HCT116 (cell line): ENCODE data around the gene IST1. TPM values are rescaled to one million over a fixed set of nuclear protein-coding genes. Genes with fewer than 3 reads are reported as not detected.
"Not testable (repeated sequence)": the region's sequence is repeated elsewhere in the genome, so short reads cannot be mapped to it uniquely, and the experiment has no call there.

Experiments used
- ATAC-seq: fragments of 200-7000 bp; cut with Tn5 transposase; 2 replicates; pipeline ENCODE4 v1.9.1; 2020; ENCODE audit warnings: mild to moderate bottlenecking, moderate library complexity
- BruUV-seq: library from RNA; stranded (reverse); fragments of 400-500 nt; replicated peaks from 2 replicates; lab custom pipeline; 2021; lab: Mats Ljungman, UMichigan
- CTCF ChIA-PET: fragments of 300-600 bp; sonication (Branson Sonifier 250); formaldehyde crosslinking; loops from one replicate; lab custom pipeline; 2021; ENCODE audit warnings: antibody characterized with exemption; lab: Charles Lee
- POLR2A ChIA-PET: fragments of 300-600, 350-600 bp; sonication (Branson Sonifier 250); formaldehyde crosslinking; loops from one replicate; lab custom pipeline; 2021; ENCODE audit warnings: antibody characterized with exemption; lab: Charles Lee
- RAD21 ChIA-PET, 2 experiments: fragments of 300-600 bp; sonication (Branson Sonifier 250); formaldehyde crosslinking; loops; one replicate each; lab custom pipeline; 2023; ENCODE audit warnings: low total read pairs in 2 of 2; ENCODE audit not compliant: uncharacterized antibody in 2 of 2, unreplicated experiment in 2 of 2, low non-redundant PET in 1 of 2; lab: Charles Lee
- DNase-seq: peaks from one replicate; pipeline ENCODE4 v3.0.0-alpha.2; 2010; ENCODE audit warnings: low read depth, low spot score
- H2AFZ ChIP-seq: fragments of 200-600 bp; shearing (Covaris generic), sonication (generic); 2 replicates; pipeline ENCODE4 v1.6.1; 2017; ENCODE audit warnings: low read depth, mixed run types, mixed read lengths, antibody characterized with exemption, low read length; ENCODE audit not compliant: poor library complexity, severe bottlenecking
- H3K27ac ChIP-seq: 2 replicates; pipeline ENCODE4 v1.5.1; 2012; ENCODE audit warnings: low read depth, low read length
- H3K27me3 ChIP-seq: fragments of 200-600 bp; sonication (generic); 2 replicates; pipeline ENCODE4 v1.6.1; 2016; ENCODE audit warnings: mixed run types, low read length, mixed read lengths; ENCODE audit not compliant: insufficient read depth
- H3K36me3 ChIP-seq, 2 experiments: fragments of 200-500 bp in 1 of 2; fragments of 200-600 bp in 1 of 2; sonication (Bioruptor generic) in 1 of 2; sonication (generic) in 1 of 2; 2 replicates each; pipeline versions ENCODE4 v1.5.1 to v1.6.1; 2014 to 2016; ENCODE audit warnings: low read length in 2 of 2, inconsistent platforms in 1 of 2, mixed read lengths in 1 of 2, mixed run types in 1 of 2; ENCODE audit not compliant: insufficient read depth in 2 of 2, control insufficient read depth in 1 of 2
- H3K4me1 ChIP-seq, 2 experiments: fragments of 200-600 bp in 1 of 2; sonication (generic) in 1 of 2; 2 replicates each; pipeline versions ENCODE4 v1.5.1 to v1.6.1; 2012 to 2017; ENCODE audit warnings: low read length in 2 of 2, inconsistent platforms in 1 of 2, mild to moderate bottlenecking in 1 of 2, mixed read lengths in 1 of 2, mixed run types in 1 of 2, moderate library complexity in 1 of 2; ENCODE audit not compliant: insufficient read depth in 2 of 2, control insufficient read depth in 1 of 2
- H3K4me2 ChIP-seq: fragments of 200-600 bp; sonication (generic); 2 replicates; pipeline ENCODE4 v1.6.1; 2017; ENCODE audit warnings: mixed run types, low read length, mixed read lengths
- H3K4me3 ChIP-seq, 2 experiments: fragments of 200-600 bp in 1 of 2; sonication (generic) in 1 of 2; replicated peaks in 1 of 2; 2 replicates each; pipeline ENCODE4 v1.5.1; 2011 to 2016; ENCODE audit warnings: low read length in 2 of 2, control low read depth in 1 of 2, low read depth in 1 of 2, mild to moderate bottlenecking in 1 of 2, mixed read lengths in 1 of 2, mixed run types in 1 of 2
- H3K79me2 ChIP-seq: fragments of 200-600 bp; sonication (generic); 2 replicates; pipeline ENCODE4 v1.6.1; 2017; ENCODE audit warnings: mild to moderate bottlenecking, mixed run types, low read length, moderate library complexity, mixed read lengths; ENCODE audit not compliant: insufficient read depth
- H3K9ac ChIP-seq: fragments of 200-600 bp; sonication (generic); 2 replicates; pipeline ENCODE4 v1.6.1; 2016; ENCODE audit warnings: low read length, mixed read lengths
- H3K9me2 ChIP-seq: fragments of 200-600 bp; sonication (generic), shearing (Covaris generic); 2 replicates; pipeline ENCODE4 v1.6.1; 2017; ENCODE audit warnings: mixed run types, mild to moderate bottlenecking, moderate library complexity; ENCODE audit not compliant: insufficient read depth
- H3K9me3 ChIP-seq, 2 experiments: fragments of 200-500 bp in 1 of 2; fragments of 200-600 bp in 1 of 2; sonication (Bioruptor generic) in 1 of 2; sonication (generic) in 1 of 2; 2 replicates each; pipeline ENCODE4 v1.6.1; 2014 to 2017; ENCODE audit warnings: low read length in 2 of 2, mixed read lengths in 2 of 2, inconsistent platforms in 1 of 2, low read depth in 1 of 2, mild to moderate bottlenecking in 1 of 2, mixed run types in 1 of 2, moderate library complexity in 1 of 2; ENCODE audit not compliant: control insufficient read depth in 1 of 2, insufficient read depth in 1 of 2
- H4K20me1 ChIP-seq: fragments of 200-600 bp; sonication (generic), shearing (Covaris generic); 2 replicates; pipeline ENCODE4 v1.6.1; 2017; ENCODE audit warnings: mixed run types, mild to moderate bottlenecking, moderate library complexity; ENCODE audit not compliant: insufficient read depth
- CBX3 ChIP-seq: IDR thresholded peaks from 2 replicates; pipeline ENCODE4 v1.6.1; 2012; ENCODE audit warnings: low read depth
- CEBPB ChIP-seq: IDR thresholded peaks from 2 replicates; pipeline ENCODE4 v1.6.1; 2012; ENCODE audit warnings: low read depth
- EGR1 ChIP-seq: IDR thresholded peaks from 2 replicates; pipeline ENCODE4 v1.6.1; 2012; ENCODE audit warnings: low read depth
- ELF1 ChIP-seq: IDR thresholded peaks from 2 replicates; pipeline ENCODE4 v1.6.1; 2012; ENCODE audit warnings: low read depth, borderline replicate concordance
- EZH2 ChIP-seq: fragments of 200-600 bp; sonication (generic); IDR thresholded peaks from 2 replicates; pipeline ENCODE4 v1.6.1; 2017; ENCODE audit warnings: antibody characterized with exemption, mixed run types
- EZH2phosphoT487 ChIP-seq: fragments of 200-600 bp; IDR thresholded peaks from 2 replicates; pipeline ENCODE4 v1.6.1; 2018; ENCODE audit warnings: antibody characterized with exemption, borderline replicate concordance
- FOSL1 ChIP-seq: IDR thresholded peaks from 2 replicates; pipeline ENCODE4 v1.6.1; 2012; ENCODE audit warnings: low read depth
- JUND ChIP-seq: IDR thresholded peaks from 2 replicates; pipeline ENCODE4 v1.6.1; 2012
- POLR2A ChIP-seq: IDR thresholded peaks from 2 replicates; pipeline ENCODE4 v1.7.0; 2011; ENCODE audit warnings: borderline replicate concordance; ENCODE audit not compliant: insufficient read depth, insufficient read length; ENCODE audit errors: extremely low read depth
- POLR2AphosphoS5 ChIP-seq: IDR thresholded peaks from 2 replicates; pipeline ENCODE4 v1.6.1; 2011; ENCODE audit warnings: mild to moderate bottlenecking, low read depth, low read length, moderate library complexity
- RAD21 ChIP-seq: IDR thresholded peaks from 2 replicates; pipeline ENCODE4 v1.6.1; 2012; ENCODE audit warnings: low read depth, mild to moderate bottlenecking
- SIN3A ChIP-seq: IDR thresholded peaks from 2 replicates; pipeline ENCODE4 v1.6.1; 2012; ENCODE audit warnings: low read depth
- SP1 ChIP-seq: IDR thresholded peaks from 2 replicates; pipeline ENCODE4 v1.6.1; 2012; ENCODE audit warnings: low read depth
- SRF ChIP-seq: IDR thresholded peaks from 2 replicates; pipeline ENCODE4 v1.6.1; 2012; ENCODE audit warnings: low read depth
- TCF7L2 ChIP-seq: IDR thresholded peaks from 2 replicates; pipeline ENCODE4 v1.7.0; 2011; ENCODE audit warnings: borderline replicate concordance, inconsistent platforms; ENCODE audit not compliant: insufficient read depth, insufficient read length; ENCODE audit errors: extremely low read depth
- YY1 ChIP-seq: IDR thresholded peaks from 2 replicates; pipeline ENCODE4 v1.6.1; 2011; ENCODE audit warnings: low read length, low read depth, moderate library complexity, mild to moderate bottlenecking; ENCODE audit not compliant: insufficient replicate concordance; ENCODE audit errors: extremely low read depth
- ZFX ChIP-seq: fragments of 450-650 bp; IDR thresholded peaks from 2 replicates; pipeline ENCODE4 v1.6.1; 2017
- intact Hi-C: fragments of 100-400 bp; cut with micrococcal nuclease; formaldehyde crosslinking; loops from 2 replicates; pipeline ENCODE4 v1.10.0; 2022
- total RNA-seq: library from RNA; stranded (reverse); gene quantifications from one replicate; pipeline ENCODE4 v1.2.1, GENCODE V29; 2021; ENCODE audit not compliant: unreplicated experiment
- TF ChIP-seq, protein P1 (sequence below), 3 experiments: fragments of 200-600 bp in 1 of 3; sonication (generic) in 1 of 3; IDR thresholded peaks in 2 of 3; conservative IDR thresholded peaks in 1 of 3; 2 replicates each; pipeline ENCODE4 v1.5.1; 2012 to 2017; ENCODE audit warnings: low read depth in 2 of 3, low read length in 2 of 3, antibody characterized with exemption in 1 of 3, borderline replicate concordance in 1 of 3, control low read depth in 1 of 3, mild to moderate bottlenecking in 1 of 3, mixed read lengths in 1 of 3, mixed run types in 1 of 3, moderate library complexity in 1 of 3; ENCODE audit not compliant: insufficient read depth in 1 of 3

Gene IST1
- total RNA-seq, 1 experiment from 2014 or later = 191 TPM

DNA sequence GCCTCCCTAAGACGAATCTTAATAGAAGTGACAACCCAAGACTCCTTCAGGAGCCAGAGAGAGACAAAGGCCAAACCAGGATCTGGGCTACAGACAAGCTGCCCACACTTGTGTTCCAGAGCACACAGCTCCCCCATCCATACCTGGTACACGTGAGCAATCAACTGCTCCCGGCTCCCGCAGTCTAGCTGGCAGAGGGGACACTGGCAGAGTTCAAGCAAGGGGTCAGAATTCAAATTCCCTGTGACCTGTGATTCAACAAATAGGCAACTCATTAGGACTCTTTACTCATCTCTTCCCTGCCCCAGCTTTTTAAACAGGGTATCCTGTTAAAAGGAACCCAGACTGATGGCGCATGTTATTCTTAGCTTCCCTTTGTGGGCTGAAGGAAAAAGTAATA is 31.3 kb upstream of the IST1 start (continued):
- TF ChIP-seq, protein P1, sequence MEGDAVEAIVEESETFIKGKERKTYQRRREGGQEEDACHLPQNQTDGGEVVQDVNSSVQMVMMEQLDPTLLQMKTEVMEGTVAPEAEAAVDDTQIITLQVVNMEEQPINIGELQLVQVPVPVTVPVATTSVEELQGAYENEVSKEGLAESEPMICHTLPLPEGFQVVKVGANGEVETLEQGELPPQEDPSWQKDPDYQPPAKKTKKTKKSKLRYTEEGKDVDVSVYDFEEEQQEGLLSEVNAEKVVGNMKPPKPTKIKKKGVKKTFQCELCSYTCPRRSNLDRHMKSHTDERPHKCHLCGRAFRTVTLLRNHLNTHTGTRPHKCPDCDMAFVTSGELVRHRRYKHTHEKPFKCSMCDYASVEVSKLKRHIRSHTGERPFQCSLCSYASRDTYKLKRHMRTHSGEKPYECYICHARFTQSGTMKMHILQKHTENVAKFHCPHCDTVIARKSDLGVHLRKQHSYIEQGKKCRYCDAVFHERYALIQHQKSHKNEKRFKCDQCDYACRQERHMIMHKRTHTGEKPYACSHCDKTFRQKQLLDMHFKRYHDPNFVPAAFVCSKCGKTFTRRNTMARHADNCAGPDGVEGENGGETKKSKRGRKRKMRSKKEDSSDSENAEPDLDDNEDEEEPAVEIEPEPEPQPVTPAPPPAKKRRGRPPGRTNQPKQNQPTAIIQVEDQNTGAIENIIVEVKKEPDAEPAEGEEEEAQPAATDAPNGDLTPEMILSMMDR (IDR thresholded peaks at IDR 0.05 in 2 of 3, conservative IDR thresholded peaks at IDR 0.05 in 1 of 3; ENCODE audit: borderline replicate concordance in 1 of 3, insufficient read depth in 1 of 3, low read depth in 2 of 3, low read length in 2 of 3) = no peak
- no peak for TF ChIP-seq POLR2A
- no peak for TF ChIP-seq SRF
- TF ChIP-seq CBX3 = no peak
- TF ChIP-seq, all 23 proteins: peak for 0

DNA sequence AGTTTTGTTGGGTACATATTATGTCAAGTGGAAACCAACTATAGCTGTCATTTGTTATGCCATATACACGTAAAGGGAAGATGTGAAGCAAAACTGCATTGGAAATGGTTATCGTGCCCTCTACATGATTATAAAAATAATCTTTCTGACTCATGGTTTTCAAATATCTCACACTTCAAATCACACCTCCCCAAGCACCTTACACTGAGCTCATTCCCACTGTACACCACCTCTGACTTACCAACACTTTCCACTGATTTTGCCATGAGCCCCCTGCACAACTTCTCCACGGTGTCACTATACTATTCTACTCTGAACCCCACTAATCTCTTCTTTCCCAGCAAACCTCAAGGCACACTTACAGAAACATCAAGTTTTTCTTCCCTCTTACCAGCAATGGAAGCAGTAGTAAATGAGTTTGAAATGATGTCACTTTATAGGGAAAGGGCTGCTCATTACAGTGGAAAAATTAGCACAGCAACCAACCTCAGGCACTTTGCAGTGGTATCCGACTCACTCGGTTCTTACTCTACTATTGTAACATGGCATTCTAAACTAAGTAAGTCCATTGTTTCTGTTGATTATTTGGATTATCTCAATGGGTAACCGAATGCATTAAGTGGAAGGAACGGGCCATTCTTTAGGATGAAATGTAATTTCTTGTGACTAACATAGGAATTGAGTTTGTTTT is 30.0 kb upstream of the IST1 start:
- Histone ChIP-seq H3K4me2 (no peak overlapping the region), H3K27me3 (no peaks in the 10 kb centered on the region), H4K20me1 (no peaks in the 10 kb centered on the region), H3K9me3 (no peaks in the 10 kb centered on the region), H3K36me3 (0 out of 4 replicates have a peak, but pooled peaks cover 0 to 7% of the 10 kb centered on the region in 2 experiments), H3K9ac (no peak overlapping the region), H2AFZ (no peak overlapping the region), H3K27ac (no peak overlapping the region), H3K79me2 (no peaks in the 10 kb centered on the region), H3K9me2 (no peaks in the 10 kb centered on the region), H3K4me1 (no peaks in the 10 kb centered on the region), H3K4me3 (no peak overlapping the region)
- ChIA-PET POLR2A (no interaction called here), CTCF (interaction anchor here (0.8 kb wide), 1 partner anchor 18 kb away, joined by 3 read pairs; no protein-coding TSS in a partner anchor), RAD21 (no interaction called here)
- intact Hi-C loops = no loop called here
- TF ChIP-seq ELF1 = no peak
- TF ChIP-seq YY1 = no peak
- no peak for TF ChIP-seq EZH2
- TF ChIP-seq SP1 = no peak
- no peak for TF ChIP-seq CEBPB
- no peak for TF ChIP-seq SIN3A
- no peak for TF ChIP-seq EGR1
- TF ChIP-seq CBX3 = no peak
- TF ChIP-seq, protein P1 (IDR thresholded peaks at IDR 0.05 in 2 of 3, conservative IDR thresholded peaks at IDR 0.05 in 1 of 3; ENCODE audit: borderline replicate concordance in 1 of 3, insufficient read depth in 1 of 3, low read depth in 2 of 3, low read length in 2 of 3) = no peak
- TF ChIP-seq TCF7L2 = no peak
- TF ChIP-seq POLR2A = no peak
- TF ChIP-seq ZFX = no peak
- TF ChIP-seq FOSL1 = no peak
- TF ChIP-seq RAD21 = no peak
- no peak for TF ChIP-seq POLR2AphosphoS5
- no peak for TF ChIP-seq EZH2phosphoT487
- TF ChIP-seq JUND = no peak
- ATAC-seq = no peak
- no TSS peak for BruUV-seq
- DNase-seq = no peak

DNA sequence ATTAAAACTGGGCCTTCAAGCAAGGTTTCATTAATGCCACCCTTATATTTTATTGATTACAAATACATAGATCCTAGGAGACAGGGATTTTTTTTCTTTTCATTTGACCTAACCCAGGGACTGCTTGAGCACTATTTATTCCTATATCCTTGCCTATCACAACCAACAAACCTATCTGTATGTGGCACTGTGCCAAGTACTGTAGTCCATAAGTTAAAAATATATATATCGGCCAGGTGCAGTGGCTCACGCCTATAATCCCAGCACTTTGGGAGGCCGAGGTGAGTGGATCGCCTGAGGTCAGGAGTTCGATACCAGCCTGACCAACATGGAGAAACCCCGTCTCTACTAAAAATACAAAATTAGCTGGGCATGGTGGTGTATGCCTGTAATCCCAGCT is 28.2 kb upstream of the IST1 start:
- H2AFZ ChIP-seq, H3K36me3 ChIP-seq, H4K20me1 ChIP-seq, CTCF ChIA-PET, H3K27me3 ChIP-seq, BruUV-seq, RAD21 ChIA-PET, H3K4me3 ChIP-seq, H3K79me2 ChIP-seq, POLR2A ChIA-PET, H3K9me3 ChIP-seq, H3K4me1 ChIP-seq, H3K4me2 ChIP-seq, H3K9me2 ChIP-seq, intact Hi-C loops, ATAC-seq, H3K27ac ChIP-seq, H3K9ac ChIP-seq, DNase-seq: not testable (repeated sequence)
